HG02938 (cell line): Measurements from ENCODE around the gene RSAD1.

Experiments used
- ATAC-seq: cut with Tn5 transposase; IDR thresholded peaks from one replicate; pipeline ENCODE4 v1.9.1; 2021; ENCODE audit warnings: mild to moderate bottlenecking, moderate library complexity; ENCODE audit not compliant: unreplicated experiment

RSAD1 gene

DNA sequence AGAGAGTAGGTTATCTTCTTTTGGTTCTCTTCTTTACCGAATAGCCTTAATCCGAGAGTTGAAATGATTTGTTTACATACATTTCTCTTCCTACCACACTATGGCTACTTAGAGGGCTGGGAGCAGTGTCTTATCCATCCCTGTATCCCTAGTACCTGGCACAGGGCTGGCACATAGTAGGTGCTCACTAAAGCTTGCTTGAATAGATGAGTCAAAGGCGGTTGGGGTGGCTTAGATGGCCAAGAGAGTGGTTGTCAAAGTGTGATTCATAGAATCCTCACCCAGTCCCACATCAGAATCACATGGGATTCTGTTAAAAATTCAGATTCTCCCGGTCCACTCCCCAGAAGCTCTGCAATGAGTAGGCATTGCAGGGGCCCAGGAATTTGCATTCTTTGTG lies 21.0 kb upstream of the RSAD1 start:
- no peak for ATAC-seq

DNA sequence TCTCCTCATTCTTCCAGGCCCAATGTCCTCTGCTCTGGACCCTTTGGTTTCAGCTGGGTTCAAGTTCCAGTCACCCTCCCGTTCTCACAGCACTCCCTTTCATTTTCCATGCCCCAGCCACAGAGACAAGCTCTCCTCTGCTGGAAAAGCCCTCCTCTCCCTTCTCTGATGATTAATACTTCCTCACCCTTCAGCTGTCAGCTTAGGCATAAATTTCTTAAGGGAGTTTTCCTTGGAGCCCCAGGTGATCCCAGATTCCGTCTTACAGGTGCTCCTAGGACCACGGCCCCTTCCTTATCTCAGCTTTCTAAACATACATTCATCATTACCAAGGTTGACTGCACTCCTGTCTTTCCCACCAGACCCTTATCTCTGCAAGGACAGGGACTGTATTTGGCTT lies 20.4 kb upstream of the RSAD1 start:
- ATAC-seq: no peak

DNA sequence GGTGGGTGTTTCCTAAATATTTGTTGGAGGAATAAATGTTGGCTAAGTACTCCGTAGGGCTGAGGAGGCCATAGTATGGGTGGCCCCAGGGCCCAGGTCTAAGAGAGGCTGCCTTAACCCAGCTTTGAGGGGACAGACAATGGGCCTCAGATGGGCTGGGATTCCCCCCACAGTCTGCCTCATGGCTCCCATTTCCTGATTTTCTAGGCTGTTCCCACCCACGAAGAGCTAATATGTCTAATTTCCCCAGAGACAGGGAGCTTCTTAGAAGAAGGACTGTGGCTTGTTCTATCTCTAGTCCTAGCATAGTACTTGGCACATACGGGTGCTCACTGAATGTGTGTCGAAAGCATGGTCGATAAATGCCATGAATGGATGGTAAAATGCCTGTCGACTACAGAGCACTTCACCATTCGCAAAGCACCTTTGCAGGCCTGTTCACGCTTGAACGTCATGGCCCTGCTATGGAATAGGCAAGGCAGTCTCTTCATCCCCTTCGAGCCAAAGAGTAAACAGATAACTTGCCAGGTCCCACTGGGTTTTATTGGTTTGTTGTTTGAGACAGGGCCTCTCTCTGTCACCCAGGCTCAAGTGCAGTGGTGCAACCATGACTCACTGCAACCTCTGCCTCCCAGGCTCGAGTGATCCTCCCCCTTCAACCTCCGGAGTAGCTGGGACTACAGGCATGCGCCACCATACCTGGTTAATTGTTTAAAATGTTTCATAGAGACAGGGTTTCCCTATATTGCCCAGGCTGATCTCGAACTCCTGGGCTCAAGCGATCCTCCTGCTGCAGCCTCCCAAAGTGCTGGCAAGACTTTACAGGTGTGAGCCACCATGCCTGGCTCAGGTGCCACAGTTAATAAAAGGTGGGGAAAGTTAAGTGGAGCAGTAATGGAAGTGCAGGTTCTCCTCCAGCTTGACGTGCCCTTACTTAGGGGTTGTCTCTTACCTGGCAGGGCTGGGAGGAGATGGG lies 19.7 kb upstream of the RSAD1 start:
- no peak for ATAC-seq

DNA sequence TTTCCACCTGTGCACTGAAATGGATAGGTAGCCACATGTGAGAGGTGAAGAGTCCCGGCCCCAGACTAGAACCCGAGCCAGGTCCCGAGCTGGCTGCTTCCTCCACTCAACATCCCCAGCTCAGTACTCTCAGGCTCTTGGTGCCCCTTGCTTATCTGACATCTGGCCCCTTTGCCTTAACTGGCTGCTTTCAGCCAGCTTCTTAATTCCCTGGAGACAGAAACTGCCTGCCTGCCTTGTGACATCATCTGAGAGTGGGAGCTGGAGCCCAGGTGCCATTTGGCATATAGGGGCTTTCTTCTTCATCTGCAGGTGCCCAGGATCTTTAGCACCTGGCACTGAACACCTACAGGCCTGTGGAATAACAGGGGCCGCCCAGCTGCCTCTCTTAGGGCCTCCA lies 18.9 kb upstream of the RSAD1 start:
- ATAC-seq: no peak

DNA sequence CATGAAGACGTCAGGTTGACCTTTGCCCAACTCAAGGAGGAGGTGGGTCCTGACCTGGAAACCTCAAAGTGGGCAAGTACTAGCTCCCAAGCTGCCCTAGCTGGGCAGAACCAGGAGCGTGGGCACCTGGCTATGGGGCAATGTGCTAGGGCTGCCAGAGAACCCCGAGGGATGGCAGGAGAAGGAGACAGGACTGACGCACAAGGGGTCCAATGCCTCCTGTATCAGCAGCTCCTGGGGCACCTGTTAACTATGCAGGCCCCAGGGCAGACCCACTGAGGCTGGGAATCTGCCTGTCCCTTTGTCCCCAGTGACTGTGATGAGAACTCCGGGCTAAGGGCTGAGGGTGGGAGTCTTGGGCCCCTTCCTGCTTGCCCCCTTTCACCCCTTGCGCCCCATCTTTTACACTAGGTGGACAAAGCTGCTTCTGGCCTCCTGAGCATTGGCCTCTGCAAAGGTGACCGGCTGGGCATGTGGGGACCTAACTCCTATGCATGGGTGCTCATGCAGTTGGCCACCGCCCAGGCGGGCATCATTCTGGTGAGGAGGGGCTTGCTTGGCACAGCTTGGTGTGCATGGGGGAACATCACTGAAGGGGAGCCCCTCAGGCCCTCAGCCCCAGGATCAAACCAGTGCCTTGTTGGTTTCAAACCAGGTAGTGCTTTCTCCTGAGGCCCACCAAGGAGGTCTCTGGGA lies 17.7 kb upstream of the RSAD1 start:
- no peak for ATAC-seq

DNA sequence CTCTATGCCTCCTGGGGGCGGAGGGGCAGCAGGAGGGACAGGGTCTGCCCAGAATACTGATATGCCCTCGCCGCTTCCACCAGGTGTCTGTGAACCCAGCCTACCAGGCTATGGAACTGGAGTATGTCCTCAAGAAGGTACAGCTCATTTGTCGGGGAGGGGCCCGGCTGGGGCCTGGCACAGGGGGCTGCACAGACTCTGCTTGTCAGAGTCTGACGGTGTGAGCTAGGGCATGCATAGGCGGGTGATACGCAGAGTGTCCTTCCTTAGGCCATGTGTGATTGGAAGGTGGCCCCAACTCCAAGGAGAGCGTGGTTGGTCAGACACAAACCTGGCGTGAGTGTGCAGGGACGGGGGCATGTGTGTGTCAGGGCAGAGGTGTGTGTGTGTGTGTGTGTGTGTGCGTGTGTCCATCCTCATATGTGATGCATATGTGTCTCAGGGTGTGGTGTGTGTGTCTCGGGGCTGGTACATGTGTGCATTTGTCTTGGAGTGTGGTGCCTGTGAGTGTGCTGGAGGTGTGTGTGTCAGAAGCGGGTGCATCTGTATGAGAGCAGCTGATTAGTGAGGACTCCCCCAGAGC lies 17.0 kb upstream of the RSAD1 start:
- ATAC-seq: no peak

DNA sequence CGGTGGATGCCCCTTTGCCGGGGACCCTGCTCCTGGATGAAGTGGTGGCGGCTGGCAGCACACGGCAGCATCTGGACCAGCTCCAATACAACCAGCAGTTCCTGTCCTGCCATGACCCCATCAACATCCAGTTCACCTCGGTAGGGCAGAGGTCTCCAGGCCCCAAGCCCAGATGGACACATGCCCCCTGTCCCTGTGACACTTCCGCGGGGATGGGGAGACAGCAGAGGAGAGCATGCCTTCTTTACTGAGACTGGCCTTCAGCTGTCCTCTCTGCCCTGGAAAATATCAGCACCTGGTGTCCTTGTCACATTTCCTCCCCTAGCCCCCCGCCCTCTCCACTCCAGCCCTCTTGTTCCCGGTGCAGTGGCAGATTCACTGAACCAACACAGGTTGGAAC lies 16.2 kb upstream of the RSAD1 start:
- ATAC-seq: no peak

DNA sequence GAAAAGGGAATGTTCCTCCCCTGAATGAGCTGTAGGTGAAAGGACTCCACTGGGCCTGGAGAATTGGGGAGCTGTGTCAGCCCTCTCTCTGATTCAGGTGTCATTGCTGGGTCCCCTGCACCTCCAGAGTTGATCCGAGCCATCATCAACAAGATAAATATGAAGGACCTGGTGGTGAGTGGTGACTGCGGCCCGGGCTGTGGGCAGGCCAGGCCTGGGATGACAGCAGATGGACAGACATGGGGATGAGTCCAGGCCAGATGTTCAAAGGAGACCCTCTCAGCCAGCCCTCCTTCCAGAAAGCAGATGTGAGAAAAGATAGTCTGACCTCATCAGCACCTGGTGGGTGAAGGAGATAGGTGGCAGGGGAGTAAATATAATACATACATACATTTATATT lies 14.5 kb upstream of the RSAD1 start:
- ATAC-seq: no peak

DNA sequence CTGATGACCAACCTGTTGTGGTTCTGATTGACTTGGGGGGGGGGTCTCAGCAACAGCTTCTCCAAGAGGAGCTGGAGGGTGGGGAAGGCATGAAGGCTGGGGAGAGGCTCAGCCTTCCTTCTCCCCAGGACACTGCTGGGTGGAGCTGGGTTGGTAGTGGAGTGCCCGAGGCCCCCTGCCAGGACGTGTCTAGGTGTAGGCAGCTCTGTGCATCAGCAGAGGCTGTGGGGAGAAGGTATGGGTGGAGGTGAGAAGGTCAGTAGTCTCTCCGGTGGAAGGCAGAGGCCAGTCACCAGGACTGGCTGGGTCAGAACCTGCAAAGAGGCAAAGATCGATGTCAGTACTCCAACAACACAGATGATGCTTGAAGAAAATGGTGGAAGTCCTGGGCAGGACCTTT lies 13.9 kb upstream of the RSAD1 start:
- no peak for ATAC-seq

DNA sequence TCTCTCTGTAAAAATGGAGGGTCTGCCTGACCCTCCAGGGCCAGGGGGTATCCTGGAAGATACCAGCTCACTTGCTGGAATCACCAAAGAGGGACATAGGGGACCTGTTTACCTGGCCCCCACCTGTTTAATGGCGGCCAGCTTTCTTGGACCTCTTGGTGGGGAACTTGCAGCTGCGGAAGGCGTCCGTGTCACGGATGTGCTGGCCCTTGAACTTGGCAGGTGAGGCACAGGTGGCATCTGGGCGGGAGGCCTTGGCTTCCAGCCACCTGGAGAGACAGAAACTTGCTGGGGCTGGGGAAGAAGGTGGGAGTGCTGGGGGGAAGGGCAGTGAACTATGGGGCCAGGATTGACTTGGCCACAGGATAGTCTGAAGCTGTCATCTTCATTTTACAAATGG lies 13.5 kb upstream of the RSAD1 start:
- ATAC-seq: no peak

DNA sequence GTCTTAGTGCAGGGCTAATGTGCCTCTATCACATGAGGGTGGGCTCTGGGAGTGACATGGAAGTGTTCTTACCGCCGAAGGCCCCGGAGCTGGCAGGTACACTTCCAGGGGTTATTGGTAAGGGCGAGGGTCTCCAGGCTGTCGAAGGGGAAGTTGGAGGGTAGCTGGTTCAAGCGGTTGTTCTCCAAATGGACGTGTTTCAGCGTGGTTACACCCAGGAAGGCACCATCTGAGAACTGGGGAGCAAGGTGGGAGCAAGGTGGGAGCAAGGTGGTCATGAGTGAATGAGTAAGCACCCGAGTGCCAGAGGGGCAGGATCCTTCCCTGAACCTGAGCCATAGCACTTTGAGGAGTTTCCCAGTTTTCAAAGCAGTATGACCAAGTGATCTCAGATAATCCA lies 13.0 kb upstream of the RSAD1 start:
- ATAC-seq: no peak

DNA sequence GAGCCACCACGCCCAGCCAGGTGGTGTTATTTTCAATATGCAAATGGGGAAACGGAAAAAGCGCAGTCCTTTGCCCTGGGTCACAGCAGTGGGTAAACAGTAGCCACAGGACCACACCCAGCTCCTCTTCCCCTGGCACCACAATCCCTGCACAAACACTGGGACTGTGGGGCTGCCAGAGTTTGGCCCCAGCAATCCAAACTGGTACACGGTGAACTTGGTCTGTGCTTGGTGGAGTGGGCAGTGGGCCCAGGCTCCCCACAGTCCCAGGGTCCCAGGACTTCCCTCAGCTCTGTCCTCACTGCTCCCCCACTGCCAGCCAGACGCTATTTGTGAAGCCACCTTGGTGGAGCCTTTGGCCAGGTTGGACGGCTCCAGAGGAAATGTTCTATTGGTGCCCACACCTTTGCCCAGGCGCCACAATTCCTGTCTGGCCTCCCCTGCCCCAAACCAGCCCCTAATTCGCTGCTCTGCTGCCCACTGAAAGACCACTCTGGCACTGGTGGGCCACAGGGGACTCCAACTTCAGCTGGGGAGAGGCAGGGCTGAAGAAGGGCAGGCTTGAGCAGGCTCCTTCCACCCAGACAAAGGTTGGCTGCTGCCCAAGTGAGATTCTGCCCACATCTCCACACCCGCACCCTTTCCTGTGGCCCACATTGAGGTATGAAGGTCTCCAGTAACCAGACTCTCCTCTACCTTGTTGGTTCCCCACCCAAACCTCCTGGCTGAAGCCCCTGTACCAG lies 12.1 kb upstream of the RSAD1 start:
- ATAC-seq: no peak

DNA sequence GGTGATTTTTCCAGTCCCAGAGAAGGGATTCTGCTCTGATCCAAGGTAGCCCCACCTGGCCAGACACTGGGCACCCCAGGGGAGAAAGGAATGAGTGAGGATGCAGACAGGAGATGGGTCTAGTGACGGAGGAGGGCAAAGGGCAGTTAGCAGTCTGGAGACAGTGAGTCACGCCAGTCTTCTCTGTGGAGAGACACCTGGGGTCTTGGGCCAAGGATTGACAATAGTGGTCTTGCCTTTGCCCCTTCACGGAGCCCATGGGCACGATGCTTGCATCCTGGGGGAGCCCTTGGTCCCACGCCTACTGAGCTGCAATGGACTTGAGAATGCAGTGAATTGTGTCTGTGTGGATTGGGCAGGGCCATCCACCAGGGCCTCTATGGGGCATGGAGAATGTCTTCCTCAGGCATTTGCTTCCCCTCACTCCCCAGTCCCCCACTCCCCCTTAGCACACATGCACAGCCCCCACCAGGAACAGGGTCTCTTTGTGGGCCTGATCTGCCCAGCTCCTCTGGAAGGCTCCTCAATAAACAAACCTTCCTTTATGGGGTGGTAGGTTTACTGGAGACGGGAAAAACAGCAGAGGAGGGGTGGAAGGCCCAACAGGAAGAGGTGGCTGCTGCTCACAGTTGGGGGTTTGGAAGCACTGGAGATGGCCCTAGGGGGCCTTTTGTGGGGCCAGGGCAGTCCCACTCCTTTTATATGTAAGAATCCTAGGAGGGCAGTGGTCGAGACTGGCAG lies 11.4 kb upstream of the RSAD1 start:
- ATAC-seq: no peak

DNA sequence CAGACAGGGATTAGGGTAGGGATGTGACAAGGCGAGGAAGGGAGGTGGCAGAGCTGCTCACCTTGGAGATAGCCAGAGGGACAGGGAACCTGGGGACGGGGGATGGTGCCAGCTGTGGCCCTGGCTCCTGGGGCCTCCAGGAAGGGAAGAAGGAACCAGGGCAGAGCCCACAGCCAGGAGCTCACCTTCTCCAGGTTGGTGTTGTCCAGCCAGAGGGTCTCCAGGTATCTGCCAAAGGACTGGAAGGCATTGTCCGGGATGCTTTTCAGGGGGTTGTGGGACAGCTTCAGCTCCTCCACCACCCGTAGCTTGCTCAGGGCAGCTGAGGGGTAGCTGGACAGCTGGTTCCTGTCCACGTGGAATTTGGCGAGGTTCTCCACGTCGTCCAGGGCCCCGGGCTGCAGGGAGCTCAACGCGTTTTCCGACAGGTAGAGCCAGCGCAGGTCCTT lies 10.8 kb upstream of the RSAD1 start:
- ATAC-seq: no peak

DNA sequence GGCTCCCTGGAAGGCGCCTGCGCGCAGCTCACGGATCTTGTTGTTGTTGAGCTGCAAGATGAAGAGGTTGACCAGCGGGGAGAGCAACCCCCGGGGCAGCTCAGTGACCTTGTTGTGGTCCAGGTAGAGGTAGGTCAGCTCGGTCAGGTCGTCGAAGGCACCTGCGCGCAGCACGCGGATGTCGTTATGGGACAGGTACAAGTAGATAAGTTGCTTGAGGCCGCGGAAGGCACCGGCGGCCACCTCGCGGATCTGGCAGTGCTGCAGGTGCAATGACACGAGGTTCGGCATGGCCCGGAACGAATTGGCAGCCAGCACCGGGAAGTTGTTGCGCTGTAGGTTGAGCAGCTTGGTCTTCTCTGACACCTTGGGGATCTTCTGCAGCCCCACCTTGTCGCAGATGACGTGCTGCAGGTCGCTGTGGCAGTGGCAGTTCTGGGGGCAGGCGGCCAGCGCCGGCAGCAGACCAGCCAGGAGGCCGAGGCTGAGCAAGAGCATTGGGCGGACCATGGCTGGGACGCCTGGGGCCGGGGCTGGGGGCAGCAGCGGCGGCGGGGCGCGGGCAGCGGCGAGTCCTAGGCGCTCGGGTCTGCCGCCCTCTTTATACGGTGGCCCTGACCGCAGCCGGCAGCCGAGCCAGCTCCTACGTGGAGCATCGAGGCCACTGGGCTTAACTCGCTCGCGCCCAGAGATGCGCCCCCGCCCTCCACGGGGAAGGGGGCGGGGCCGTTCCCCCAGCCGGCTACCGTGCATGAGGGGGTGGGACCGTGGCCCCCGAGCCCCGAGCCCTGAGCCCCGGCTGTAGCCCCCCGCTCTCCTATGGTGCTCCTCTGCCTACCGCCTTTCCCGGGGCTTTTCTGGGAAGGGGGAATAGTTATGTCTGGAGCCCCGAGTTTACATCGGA lies 10.1 kb upstream of the RSAD1 start, which contains the start of gene CHAD:
CHAD (minus strand) TSS at position 577 of the 904 bp plus-strand sequence; CDS start at position 510, 67 bp downstream.
- no peak for ATAC-seq

DNA sequence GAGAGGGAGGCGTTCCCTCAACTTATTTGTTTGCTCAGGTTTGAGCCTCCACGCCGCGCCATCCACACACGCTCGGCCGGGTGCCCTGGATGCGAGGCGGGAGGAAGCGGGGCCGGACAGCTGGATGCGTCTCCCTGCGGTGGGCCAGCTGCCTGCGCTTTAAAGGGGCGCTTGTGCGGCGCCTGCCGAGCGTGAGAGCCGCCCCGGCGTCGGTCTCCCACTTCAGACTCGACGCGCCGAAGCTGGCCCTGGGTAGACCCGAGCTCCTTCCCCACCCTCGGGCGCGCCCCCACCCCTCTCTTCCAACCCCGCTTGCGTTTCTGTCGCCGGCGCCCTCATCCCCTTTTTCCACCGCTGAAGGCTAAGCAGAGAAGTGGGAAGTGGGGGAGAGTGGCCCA lies 9.5 kb upstream of the RSAD1 start:
- ATAC-seq: no peak

DNA sequence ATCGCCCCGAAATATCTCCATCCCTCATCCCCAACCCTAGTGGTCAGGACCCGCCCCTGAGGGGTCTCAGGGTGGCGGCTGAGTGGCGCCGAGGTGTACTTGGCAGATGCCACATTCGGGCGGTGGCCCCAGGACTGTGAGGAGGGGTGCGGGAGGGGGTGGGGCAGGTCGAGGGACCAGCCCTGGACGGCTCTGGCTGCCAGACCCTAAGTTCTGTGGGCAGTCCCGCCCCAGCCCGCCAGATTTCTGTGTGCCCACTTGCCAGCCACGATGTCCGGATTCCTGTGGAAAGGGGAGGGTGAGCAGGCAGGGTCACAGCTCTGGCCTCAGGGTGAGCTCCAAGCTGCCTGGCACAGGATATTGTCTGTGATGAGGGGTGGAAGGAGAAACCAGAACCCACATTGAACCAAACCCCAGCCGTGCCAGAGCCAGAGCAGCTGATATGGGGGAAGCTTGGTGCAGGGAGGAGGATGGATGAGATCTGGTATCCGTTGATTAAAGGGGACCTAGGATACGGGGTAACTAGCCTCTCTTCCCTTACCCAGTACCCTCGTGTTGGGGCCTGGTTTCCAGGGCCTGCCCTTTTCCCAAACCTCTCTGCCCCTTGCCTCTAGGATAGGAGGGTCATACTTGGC lies 8.9 kb upstream of the RSAD1 start:
- ATAC-seq: no peak

DNA sequence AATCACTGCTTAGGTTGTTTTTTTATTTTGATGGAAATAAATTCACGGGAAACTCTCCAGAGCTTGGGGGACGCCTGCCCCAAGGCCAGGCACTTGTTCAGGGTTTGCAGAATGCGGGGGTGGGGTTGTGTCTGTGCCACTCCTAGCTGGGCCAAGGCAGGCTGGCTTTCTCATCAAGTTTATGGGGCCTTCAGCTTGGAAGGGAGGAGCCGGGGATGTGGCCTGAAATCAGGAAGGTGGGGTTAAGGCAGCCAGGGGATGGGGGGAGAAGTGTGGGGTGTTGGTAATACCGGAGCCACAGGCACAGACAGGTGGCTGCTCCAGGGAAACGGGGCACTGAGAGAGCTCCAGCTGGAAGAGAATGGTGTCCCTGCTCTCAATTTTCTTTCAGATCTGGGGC lies 8.2 kb upstream of the RSAD1 start:
- ATAC-seq: no peak
